KMS-11 (cell line): Measurements from ENCODE around the gene ABHD16B.

Experiments
- H2AFZ ChIP-seq: fragments of 200-600 bp; sonication (generic); 2 replicates; pipeline ENCODE4 v1.6.1; 2016; ENCODE audit warnings: antibody characterized with exemption, mixed run types, low read depth
- H3K27ac ChIP-seq: fragments of 200-600 bp; sonication (generic); 2 replicates; pipeline ENCODE4 v1.6.1; 2016; ENCODE audit warnings: mild to moderate bottlenecking, mixed run types
- H3K27me3 ChIP-seq: fragments of 200-600 bp; sonication (generic); 2 replicates; pipeline ENCODE4 v1.6.1; 2017; ENCODE audit warnings: mild to moderate bottlenecking, low read depth, mixed run types, moderate library complexity; ENCODE audit not compliant: insufficient read depth
- H3K36me3 ChIP-seq: fragments of 200-600 bp; sonication (generic); 2 replicates; pipeline ENCODE4 v1.6.1; 2017; ENCODE audit warnings: mild to moderate bottlenecking, mixed run types; ENCODE audit not compliant: insufficient read depth
- H3K4me1 ChIP-seq: fragments of 200-600 bp; sonication (generic); 2 replicates; pipeline ENCODE4 v1.6.1; 2016; ENCODE audit warnings: mild to moderate bottlenecking, low read depth, mixed run types; ENCODE audit not compliant: poor library complexity, severe bottlenecking
- H3K4me2 ChIP-seq: fragments of 200-600 bp; sonication (generic); 2 replicates; pipeline ENCODE4 v1.7.0; 2016; ENCODE audit warnings: mild to moderate bottlenecking, mixed run types
- H3K4me3 ChIP-seq: fragments of 200-600 bp; sonication (generic); IDR thresholded peaks from 2 replicates; pipeline ENCODE4 v1.6.1; 2017; ENCODE audit warnings: low read depth, low read length, mixed read lengths; ENCODE audit not compliant: insufficient read depth
- H3K79me2 ChIP-seq: fragments of 200-600 bp; sonication (generic); 2 replicates; pipeline ENCODE4 v1.6.1; 2016; ENCODE audit warnings: low read depth, mixed run types; ENCODE audit not compliant: insufficient read depth
- H3K9ac ChIP-seq: fragments of 200-600 bp; sonication (generic); 2 replicates; pipeline ENCODE4 v1.6.1; 2016; ENCODE audit warnings: mild to moderate bottlenecking, mixed run types
- H4K20me1 ChIP-seq: fragments of 200-600 bp; sonication (generic); 2 replicates; pipeline ENCODE4 v1.6.1; 2016; ENCODE audit warnings: mild to moderate bottlenecking, mixed run types; ENCODE audit not compliant: insufficient read depth
- CTCF ChIP-seq: fragments of 200-600 bp; sonication (generic); conservative IDR thresholded peaks from 2 replicates; pipeline ENCODE4 v1.6.1; 2017; ENCODE audit warnings: low read depth, mild to moderate bottlenecking, antibody characterized with exemption, low read length, moderate library complexity, mixed read lengths

ABHD16B gene

GRCh38 chr20:63826753-63827152 is 34.5 kb upstream of the ABHD16B start:
- Histone ChIP-seq H3K27ac (no peak overlapping the region), H2AFZ (no peak overlapping the region), H3K27me3 (peaks cover 79% of the 10 kb centered on the region), H3K4me2 (no peak overlapping the region), H3K9ac (no peak overlapping the region), H3K79me2 (no peaks in the 10 kb centered on the region), H3K4me1 (no peaks in the 10 kb centered on the region), H3K36me3 (no peaks in the 10 kb centered on the region), H3K4me3 (no peak overlapping the region), H4K20me1 (no peaks in the 10 kb centered on the region)
- no peak for TF ChIP-seq CTCF

- no peaks in the 10 kb centered on the region for H4K20me1 ChIP-seq
- H3K4me3 ChIP-seq, result no peak overlapping the region
- H3K4me2 ChIP-seq, result no peak overlapping the region
- no peak overlapping the region for H3K9ac ChIP-seq
- TF ChIP-seq CTCF, result no peak
- peaks cover 65% of the 10 kb centered on the region for H3K27me3 ChIP-seq
- H3K4me1 ChIP-seq, result no peaks in the 10 kb centered on the region
- H2AFZ ChIP-seq, result no peak overlapping the region
- H3K36me3 ChIP-seq, result no peaks in the 10 kb centered on the region
- H3K27ac ChIP-seq, result no peak overlapping the region
- H3K79me2 ChIP-seq, result no peaks in the 10 kb centered on the region
These were observed 33.2 kb upstream of the ABHD16B start for GRCh38 chr20:63828124-63828523.

GRCh38 chr20:63828545-63828944 is 32.8 kb upstream of the ABHD16B start:
- Histone ChIP-seq H4K20me1 (no peaks in the 10 kb centered on the region), H3K27me3 (peaks cover 63% of the 10 kb centered on the region), H3K79me2 (no peaks in the 10 kb centered on the region), H2AFZ (no peak overlapping the region), H3K27ac (no peak overlapping the region), H3K4me2 (no peak overlapping the region), H3K4me3 (no peak overlapping the region), H3K4me1 (no peaks in the 10 kb centered on the region), H3K9ac (no peak overlapping the region), H3K36me3 (no peaks in the 10 kb centered on the region)
- no peak for TF ChIP-seq CTCF

- Histone ChIP-seq H3K36me3 (no peaks in the 10 kb centered on the region), H3K79me2 (no peaks in the 10 kb centered on the region), H3K9ac (no peak overlapping the region), H2AFZ (no peak overlapping the region), H3K4me3 (no peak overlapping the region), H3K27me3 (peaks cover 62% of the 10 kb centered on the region), H4K20me1 (no peaks in the 10 kb centered on the region), H3K27ac (no peak overlapping the region), H3K4me1 (no peaks in the 10 kb centered on the region), H3K4me2 (no peak overlapping the region)
- no peak for TF ChIP-seq CTCF
These were observed 32.3 kb upstream of the ABHD16B start for GRCh38 chr20:63828951-63829350.

GRCh38 chr20:63829603-63829944 is 31.7 kb upstream of the ABHD16B start:
- Histone ChIP-seq H3K4me1 (no peaks in the 10 kb centered on the region), H3K4me2 (no peak overlapping the region), H3K36me3 (no peaks in the 10 kb centered on the region), H3K4me3 (no peak overlapping the region), H3K27me3 (peaks cover 60% of the 10 kb centered on the region), H2AFZ (no peak overlapping the region), H3K9ac (no peak overlapping the region), H3K27ac (no peak overlapping the region), H4K20me1 (no peaks in the 10 kb centered on the region), H3K79me2 (no peaks in the 10 kb centered on the region)
- TF ChIP-seq CTCF, result no peak
